HUES64 (cell line): ENCODE measurements around the gene SLC51B.
"Not testable (repeated sequence)": the region's sequence is repeated elsewhere in the genome, so short reads cannot be mapped to it uniquely, and the experiment has no call there.

Experiments used
- H3K27ac ChIP-seq: 2 replicates; pipeline ENCODE4 v1.7.0; 2013; ENCODE audit warnings: low read depth, low read length, inconsistent platforms
- H3K27me3 ChIP-seq: 2 replicates; pipeline ENCODE4 v1.6.1; 2013; ENCODE audit warnings: mild to moderate bottlenecking, low read length; ENCODE audit not compliant: insufficient read depth
- H3K36me3 ChIP-seq: 2 replicates; pipeline ENCODE4 v1.6.1; 2013; ENCODE audit warnings: mild to moderate bottlenecking, low read length; ENCODE audit not compliant: insufficient read depth
- H3K4me1 ChIP-seq: 2 replicates; pipeline ENCODE4 v1.6.1; 2013; ENCODE audit warnings: mild to moderate bottlenecking, low read length, moderate library complexity; ENCODE audit not compliant: insufficient read depth
- H3K4me3 ChIP-seq: 2 replicates; pipeline ENCODE4 v1.5.1; 2013; ENCODE audit warnings: mild to moderate bottlenecking, low read length, moderate library complexity
- H3K9ac ChIP-seq: 2 replicates; pipeline ENCODE4 v1.6.1; 2013; ENCODE audit warnings: mild to moderate bottlenecking, low read depth, low read length
- H3K9me3 ChIP-seq: 2 replicates; pipeline ENCODE4 v1.6.1; 2013; ENCODE audit warnings: low read depth, low read length; ENCODE audit not compliant: insufficient read depth
- WGBS: fragments of 150-250, 120-280 bp; methylation state at CpG from one replicate; pipeline ENCODE4 v1.1.7; 2013; ENCODE audit warnings: missing lambda C conversion rate; 5-methylcytosine and 5-hydroxymethylcytosine counted together

The SLC51B gene

GRCh38 chr15:65086680-65087111, 41.5 kb downstream of the SLC51B start:
- peaks cover 49% of the 10 kb centered on the region for H3K4me1 ChIP-seq
- H3K36me3 ChIP-seq: no peaks in the 10 kb centered on the region
- no peak overlapping the region for H3K9ac ChIP-seq
- no peak overlapping the region for H3K27ac ChIP-seq
- WGBS: 80% methylated on average over 6 of the region's 6 CpGs
- H3K9me3 ChIP-seq: no peaks in the 10 kb centered on the region
- H3K27me3 ChIP-seq: peaks cover 7% of the 10 kb centered on the region; the same call in 1 of the 2 replicates
- no peak overlapping the region for H3K4me3 ChIP-seq

- Histone ChIP-seq H3K9ac (no peak overlapping the region), H3K27me3 (peaks cover 4% of the 10 kb centered on the region; the same call in 1 of the 2 replicates), H3K4me3 (no peak overlapping the region), H3K36me3 (no peaks in the 10 kb centered on the region), H3K4me1 (peaks cover 43% of the 10 kb centered on the region), H3K9me3 (no peaks in the 10 kb centered on the region), H3K27ac (no peak overlapping the region)
- 82% methylated on average over 3 of the region's 3 CpGs for WGBS
Measured at GRCh38 chr15:65087411-65087810, 42.2 kb downstream of the SLC51B start.

GRCh38 chr15:65087873-65088642, 42.9 kb downstream of the SLC51B start:
- peaks cover 36% of the 10 kb centered on the region for H3K4me1 ChIP-seq
- 91% methylated on average over 13 of the region's 13 CpGs for WGBS
- no peak overlapping the region for H3K9ac ChIP-seq
- no peaks in the 10 kb centered on the region for H3K36me3 ChIP-seq
- peaks cover 4% of the 10 kb centered on the region; the same call in 1 of the 2 replicates for H3K27me3 ChIP-seq
- H3K4me3 ChIP-seq: no peak overlapping the region
- no peaks in the 10 kb centered on the region for H3K9me3 ChIP-seq
- no peak overlapping the region for H3K27ac ChIP-seq

GRCh38 chr15:65088643-65089021, 43.4 kb downstream of the SLC51B start:
- H3K27ac ChIP-seq: no peak overlapping the region
- no peaks in the 10 kb centered on the region for H3K9me3 ChIP-seq
- H3K27me3 ChIP-seq: peaks cover 4% of the 10 kb centered on the region; the same call in 1 of the 2 replicates
- WGBS: 84% methylated on average over 6 of the region's 6 CpGs
- no peak overlapping the region for H3K9ac ChIP-seq
- H3K4me1 ChIP-seq: peaks cover 32% of the 10 kb centered on the region
- no peak overlapping the region for H3K4me3 ChIP-seq
- H3K36me3 ChIP-seq: no peaks in the 10 kb centered on the region

- 84% methylated on average over 5 of the region's 5 CpGs for WGBS
- H3K9ac ChIP-seq: no peak overlapping the region
- H3K4me1 ChIP-seq: peaks cover 25% of the 10 kb centered on the region
- H3K9me3 ChIP-seq: no peaks in the 10 kb centered on the region
- H3K27ac ChIP-seq: no peak overlapping the region
- H3K27me3 ChIP-seq: peaks cover 4% of the 10 kb centered on the region; the same call in 1 of the 2 replicates
- H3K4me3 ChIP-seq: no peak overlapping the region
- no peaks in the 10 kb centered on the region for H3K36me3 ChIP-seq
Measured at GRCh38 chr15:65089206-65089824, 44.1 kb downstream of the SLC51B start.

GRCh38 chr15:65091946-65092770, 47.0 kb downstream of the SLC51B start:
- Histone ChIP-seq H3K9ac (no peak overlapping the region), H3K27ac (no peak overlapping the region), H3K4me1 (peaks cover 14% of the 10 kb centered on the region; the same call in 1 of the 2 replicates), H3K9me3 (no peaks in the 10 kb centered on the region), H3K27me3 (no peaks in the 10 kb centered on the region), H3K36me3 (no peaks in the 10 kb centered on the region), H3K4me3 (no peak overlapping the region)
- 88% methylated on average over 12 of the region's 12 CpGs for WGBS

- H3K27ac ChIP-seq: no peak overlapping the region
- peaks cover 9% of the 10 kb centered on the region; the same call in 1 of the 2 replicates for H3K4me1 ChIP-seq
- 92% methylated on average over 17 of the region's 17 CpGs for WGBS
- no peaks in the 10 kb centered on the region for H3K27me3 ChIP-seq
- H3K9ac ChIP-seq: no peak overlapping the region
- no peaks in the 10 kb centered on the region for H3K9me3 ChIP-seq
- H3K36me3 ChIP-seq: no peaks in the 10 kb centered on the region
- H3K4me3 ChIP-seq: no peak overlapping the region
Measured at GRCh38 chr15:65092911-65093792, 48.0 kb downstream of the SLC51B start.

GRCh38 chr15:65093793-65094170, 48.6 kb downstream of the SLC51B start:
- 93% methylated on average over 13 of the region's 13 CpGs for WGBS

GRCh38 chr15:65094294-65094995, 49.3 kb downstream of the SLC51B start:
- H3K27ac ChIP-seq: no peak overlapping the region
- WGBS: 92% methylated on average over 14 of the region's 14 CpGs
- H3K4me1 ChIP-seq: peaks cover 2% of the 10 kb centered on the region; the same call in 1 of the 2 replicates
- no peaks in the 10 kb centered on the region for H3K36me3 ChIP-seq
- H3K9me3 ChIP-seq: no peaks in the 10 kb centered on the region
- no peaks in the 10 kb centered on the region for H3K27me3 ChIP-seq
- H3K9ac ChIP-seq: no peak overlapping the region
- H3K4me3 ChIP-seq: no peak overlapping the region

More at GRCh38 chr15:65093793-65094170, 48.6 kb downstream of the SLC51B start:
- not testable (repeated sequence) for H3K36me3 ChIP-seq, H3K27ac ChIP-seq, H3K27me3 ChIP-seq, H3K9ac ChIP-seq, H3K9me3 ChIP-seq, H3K4me1 ChIP-seq, H3K4me3 ChIP-seq
